Liver (tissue), 9 donors: ENCODE measurements around the gene RNLS. TPM values are rescaled to one million over a fixed set of nuclear protein-coding genes. Genes with fewer than 3 reads are reported as not detected.

Source experiments
- DNase-seq: peaks from one replicate; pipeline ENCODE4 v3.0.0-alpha.2; 2017; ENCODE audit warnings: low spot score
- H3K27ac ChIP-seq, 2 donors: one replicate each; pipeline ENCODE4 v1.7.0; 2013; ENCODE audit warnings: inconsistent platforms in 2 of 2, low read length in 2 of 2, control low read depth in 1 of 2, low read depth in 1 of 2, mild to moderate bottlenecking in 1 of 2
- H3K27me3 ChIP-seq, 4 donors: one replicate each; pipeline versions ENCODE4 v1.6.1 to v1.7.0; 2013; ENCODE audit warnings: low read length in 3 of 4, inconsistent platforms in 1 of 4, mild to moderate bottlenecking in 1 of 4, moderate library complexity in 1 of 4; ENCODE audit not compliant: control insufficient read depth in 4 of 4, insufficient read depth in 4 of 4
- H3K36me3 ChIP-seq, 4 donors: one replicate each; pipeline versions ENCODE4 v1.6.1 to v1.7.0; 2013; ENCODE audit warnings: low read length in 3 of 4, mild to moderate bottlenecking in 3 of 4, low read depth in 1 of 4, moderate library complexity in 1 of 4; ENCODE audit not compliant: control insufficient read depth in 4 of 4, insufficient read depth in 3 of 4
- H3K4me1 ChIP-seq, 4 donors: one replicate each; pipeline versions ENCODE4 v1.6.1 to v1.7.0; 2013; ENCODE audit warnings: low read length in 3 of 4, mild to moderate bottlenecking in 3 of 4, moderate library complexity in 1 of 4; ENCODE audit not compliant: control insufficient read depth in 4 of 4, insufficient read depth in 4 of 4
- H3K4me3 ChIP-seq, 3 donors: one replicate each; pipeline versions ENCODE4 v1.6.1 to v1.7.0; 2013; ENCODE audit warnings: low read length in 3 of 3, control low read depth in 1 of 3, low read depth in 1 of 3, mild to moderate bottlenecking in 1 of 3
- H3K9ac ChIP-seq, 2 donors: one replicate each; pipeline ENCODE4 v1.7.0; 2013; ENCODE audit warnings: low read length in 2 of 2, mild to moderate bottlenecking in 2 of 2, moderate library complexity in 2 of 2, control low read depth in 1 of 2, low read depth in 1 of 2
- H3K9me3 ChIP-seq, 4 donors: one replicate each; pipeline versions ENCODE4 v1.6.1 to v1.7.0; 2013; ENCODE audit warnings: low read length in 3 of 4; ENCODE audit not compliant: control insufficient read depth in 4 of 4
- ATF3 ChIP-seq: IDR thresholded peaks from 2 replicates; pipeline ENCODE4 v1.6.1; 2016; ENCODE audit warnings: antibody characterized with exemption
- CTCF ChIP-seq: fragments of 150-350 bp; IDR thresholded peaks from 2 replicates; pipeline ENCODE4 v1.5.1; 2017; ENCODE audit warnings: improper control_type of control experiment, low read depth, low read length; ENCODE audit not compliant: missing input control
- EGR1 ChIP-seq, 2 donors: IDR thresholded peaks; 2 replicates each; pipeline ENCODE4 v1.6.1; 2016 to 2018; ENCODE audit warnings: antibody characterized with exemption in 2 of 2, low read depth in 2 of 2
- FOXA1 ChIP-seq: IDR thresholded peaks from 2 replicates; pipeline ENCODE4 v1.6.1; 2016; ENCODE audit warnings: antibody characterized with exemption
- FOXA2 ChIP-seq: IDR thresholded peaks from 2 replicates; pipeline ENCODE4 v1.6.1; 2016; ENCODE audit warnings: antibody characterized with exemption
- GABPA ChIP-seq, 2 donors: IDR thresholded peaks in 1 of 2; conservative IDR thresholded peaks in 1 of 2; 2 replicates each; pipeline ENCODE4 v1.6.1; 2016; ENCODE audit warnings: antibody characterized with exemption in 2 of 2, mild to moderate bottlenecking in 1 of 2, moderate library complexity in 1 of 2
- HNF4A ChIP-seq, 2 donors: conservative IDR thresholded peaks; 2 replicates each; pipeline ENCODE4 v1.6.1; 2016; ENCODE audit warnings: antibody characterized with exemption in 2 of 2, mild to moderate bottlenecking in 2 of 2
- HNF4G ChIP-seq: IDR thresholded peaks from 2 replicates; pipeline ENCODE4 v1.6.1; 2016; ENCODE audit warnings: antibody characterized with exemption
- JUND ChIP-seq, 2 donors: IDR thresholded peaks; 2 replicates each; pipeline ENCODE4 v1.6.1; 2016; ENCODE audit warnings: antibody characterized with exemption in 2 of 2
- MAX ChIP-seq: IDR thresholded peaks from 2 replicates; pipeline ENCODE4 v1.6.1; 2016; ENCODE audit warnings: antibody characterized with exemption
- NR2F2 ChIP-seq: IDR thresholded peaks from 2 replicates; pipeline ENCODE4 v1.6.1; 2016; ENCODE audit warnings: antibody characterized with exemption
- RAD21 ChIP-seq, 2 donors: IDR thresholded peaks; 2 replicates each; pipeline ENCODE4 v1.6.1; 2016; ENCODE audit warnings: antibody characterized with exemption in 2 of 2, mild to moderate bottlenecking in 2 of 2
- REST ChIP-seq: IDR thresholded peaks from 2 replicates; pipeline ENCODE4 v1.6.1; 2016; ENCODE audit warnings: antibody characterized with exemption, mild to moderate bottlenecking
- RXRA ChIP-seq, 2 donors: IDR thresholded peaks; 2 replicates each; pipeline ENCODE4 v1.6.1; 2017 to 2018; ENCODE audit warnings: antibody characterized with exemption in 2 of 2, mild to moderate bottlenecking in 1 of 2
- SP1 ChIP-seq: IDR thresholded peaks from 2 replicates; pipeline ENCODE4 v1.6.1; 2018; ENCODE audit warnings: antibody characterized with exemption, mild to moderate bottlenecking
- TAF1 ChIP-seq: conservative IDR thresholded peaks from 2 replicates; pipeline ENCODE4 v1.6.1; 2016; ENCODE audit warnings: antibody characterized with exemption, mild to moderate bottlenecking
- YY1 ChIP-seq: IDR thresholded peaks from 2 replicates; pipeline ENCODE4 v1.6.1; 2016; ENCODE audit warnings: antibody characterized with exemption, mild to moderate bottlenecking
- WGBS: extraction: QIAGEN DNeasy Blood & Tissue Kit; methylation state at CpG from one replicate; pipeline ENCODE4 v1.1.7; 2013; 5-methylcytosine and 5-hydroxymethylcytosine counted together
- polyA plus RNA-seq, 2 donors: library from polyadenylated mRNA; stranded (reverse) in 1 of 2; unstranded in 1 of 2; fragments of 200-250 nt in 1 of 2; fragments of >200 nt in 1 of 2; fragmentation: Nextera tagmentation in 1 of 2; extraction: Ambion mirVana in 1 of 2; gene quantifications; one replicate each; pipeline versions ENCODE4 v1.2.1 to v1.2.3, GENCODE V29; 2013 to 2015
- total RNA-seq, 2 donors: library from RNA; depleted of rRNA; stranded (reverse); fragments of >200 nt; gene quantifications; one replicate each; pipeline ENCODE4 v1.2.3, GENCODE V29; 2014
- TF ChIP-seq, protein P1 (sequence below): IDR thresholded peaks from 2 replicates; pipeline ENCODE4 v1.6.1; 2016; ENCODE audit warnings: antibody characterized with exemption
- donor health status: healthy.
- donor health status: healthy.
- donor health status: healthy.
- donor health status: healthy.
- donor health status: healthy.

Gene RNLS
- total and polyA plus RNA-seq, 4 donors, result 4.1 to 12.4 (median 7.5) TPM

GRCh38 chr10:88423732-88424131 is 159.4 kb downstream of the RNLS start:
- Histone ChIP-seq H3K27ac (no peak overlapping the region), H3K36me3 (no peaks in the 10 kb centered on the region), H3K9me3 (no peaks in the 10 kb centered on the region), H3K9ac (no peak overlapping the region), H3K4me1 (no peaks in the 10 kb centered on the region), H3K4me3 (no peak overlapping the region), H3K27me3 (no peaks in the 10 kb centered on the region)
- TF ChIP-seq JUND (IDR thresholded peaks at IDR 0.05) (no peak), RXRA (IDR thresholded peaks at IDR 0.05) (no peak), REST (no peak), SP1 (no peak), YY1 (no peak), FOXA2 (no peak), TAF1 (no peak), GABPA (IDR thresholded peaks at IDR 0.05 in 1 of 2, conservative IDR thresholded peaks at IDR 0.05 in 1 of 2) (no peak), MAX (no peak), ATF3 (no peak), EGR1 (IDR thresholded peaks at IDR 0.05; ENCODE audit: low read depth in 2 of 2) (no peak), HNF4A (conservative IDR thresholded peaks at IDR 0.05) (no peak), NR2F2 (no peak), CTCF (no peak), RAD21 (IDR thresholded peaks at IDR 0.05) (no peak), HNF4G (no peak), FOXA1 (no peak)
- TF ChIP-seq, protein P1, sequence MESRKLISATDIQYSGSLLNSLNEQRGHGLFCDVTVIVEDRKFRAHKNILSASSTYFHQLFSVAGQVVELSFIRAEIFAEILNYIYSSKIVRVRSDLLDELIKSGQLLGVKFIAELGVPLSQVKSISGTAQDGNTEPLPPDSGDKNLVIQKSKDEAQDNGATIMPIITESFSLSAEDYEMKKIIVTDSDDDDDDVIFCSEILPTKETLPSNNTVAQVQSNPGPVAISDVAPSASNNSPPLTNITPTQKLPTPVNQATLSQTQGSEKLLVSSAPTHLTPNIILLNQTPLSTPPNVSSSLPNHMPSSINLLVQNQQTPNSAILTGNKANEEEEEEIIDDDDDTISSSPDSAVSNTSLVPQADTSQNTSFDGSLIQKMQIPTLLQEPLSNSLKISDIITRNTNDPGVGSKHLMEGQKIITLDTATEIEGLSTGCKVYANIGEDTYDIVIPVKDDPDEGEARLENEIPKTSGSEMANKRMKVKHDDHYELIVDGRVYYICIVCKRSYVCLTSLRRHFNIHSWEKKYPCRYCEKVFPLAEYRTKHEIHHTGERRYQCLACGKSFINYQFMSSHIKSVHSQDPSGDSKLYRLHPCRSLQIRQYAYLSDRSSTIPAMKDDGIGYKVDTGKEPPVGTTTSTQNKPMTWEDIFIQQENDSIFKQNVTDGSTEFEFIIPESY, result no peak
- no peak for DNase-seq

DNA sequence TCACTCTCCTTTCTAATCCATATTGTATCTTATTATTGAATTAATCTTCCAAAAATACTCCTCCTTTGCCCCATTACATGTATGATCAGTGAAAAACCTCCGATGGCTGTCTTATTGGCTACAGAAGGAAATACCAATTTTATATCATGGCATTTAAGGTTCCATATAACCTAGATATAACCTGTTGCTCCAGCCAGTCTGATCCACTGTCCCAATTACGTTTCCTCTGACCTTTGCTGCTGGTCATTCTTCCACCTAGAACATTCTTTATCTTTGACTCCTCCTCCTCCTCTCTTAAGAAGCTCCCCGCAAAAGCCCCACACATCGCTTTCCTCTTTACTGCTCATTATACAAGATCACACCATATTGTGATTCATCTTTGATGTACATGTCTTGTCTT is 161.5 kb downstream of the RNLS start:
- Histone ChIP-seq H3K9ac (no peak overlapping the region), H3K36me3 (no peaks in the 10 kb centered on the region), H3K4me1 (no peaks in the 10 kb centered on the region), H3K9me3 (no peaks in the 10 kb centered on the region), H3K27me3 (no peaks in the 10 kb centered on the region), H3K4me3 (no peak overlapping the region), H3K27ac (no peak overlapping the region)
- no peak for DNase-seq
- WGBS, result 93% methylated on average over 4 of the region's 4 CpGs
- TF ChIP-seq FOXA2 (no peak), JUND (IDR thresholded peaks at IDR 0.05) (no peak), CTCF (no peak), GABPA (IDR thresholded peaks at IDR 0.05 in 1 of 2, conservative IDR thresholded peaks at IDR 0.05 in 1 of 2) (no peak), REST (no peak)
